CD4-positive, alpha-beta memory T cell (primary cell): ENCODE data around the gene CPLX4. TPM values are rescaled to one million over a fixed set of nuclear protein-coding genes. Genes with fewer than 3 reads are reported as not detected.
A peak's percentile ranks its signal among the peaks of the same experiment; 100 is the strongest.

Experiments used
- CTCF ChIA-PET: fragments of 350-600 bp; sonication (Branson Sonifier 250); formaldehyde crosslinking; loops from one replicate; lab custom pipeline; 2021; ENCODE audit warnings: inconsistent platforms; ENCODE audit not compliant: partially characterized antibody; lab: Charles Lee
- POLR2A ChIA-PET: fragments of 350-600 bp; sonication (Branson Sonifier 250); formaldehyde crosslinking; loops from one replicate; lab custom pipeline; 2021; ENCODE audit not compliant: partially characterized antibody; lab: Charles Lee
- DNase-seq, 5 donors: peaks; one replicate each; pipeline versions ENCODE4 v3.0.0 to v3.0.0-alpha.2; 2020 to 2022; ENCODE audit warnings: mixed read lengths in 1 of 5
- H3K27ac ChIP-seq: one replicate; pipeline ENCODE4 v1.7.0; 2013; ENCODE audit warnings: low read depth, low read length
- H3K27me3 ChIP-seq: 2 replicates; pipeline ENCODE4 v1.7.0; 2013; ENCODE audit warnings: mild to moderate bottlenecking, low read length, moderate library complexity; ENCODE audit not compliant: insufficient read depth
- H3K36me3 ChIP-seq: 2 replicates; pipeline ENCODE4 v1.7.0; 2013; ENCODE audit warnings: mild to moderate bottlenecking, low read length, moderate library complexity; ENCODE audit not compliant: insufficient read depth
- H3K4me1 ChIP-seq: 2 replicates; pipeline ENCODE4 v1.7.0; 2013; ENCODE audit warnings: mild to moderate bottlenecking, low read length, moderate library complexity; ENCODE audit not compliant: insufficient read depth
- H3K4me3 ChIP-seq, 2 donors: one replicate each; pipeline ENCODE4 v1.7.0; 2013; ENCODE audit warnings: low read length in 2 of 2, mild to moderate bottlenecking in 1 of 2
- H3K9me3 ChIP-seq, 2 donors: one replicate each; pipeline ENCODE4 v1.7.0; 2013; ENCODE audit warnings: low read length in 2 of 2, control low read depth in 1 of 2; ENCODE audit not compliant: control insufficient read depth in 1 of 2
- H3K27ac Mint-ChIP-seq, 7 donors: one replicate each; pipeline ENCODE4 v1.8.0; 2020 to 2021; ENCODE audit warnings: mixed read lengths in 7 of 7, mild to moderate bottlenecking in 6 of 7, inconsistent platforms in 3 of 7, moderate library complexity in 3 of 7
- H3K27me3 Mint-ChIP-seq, 2 donors: one replicate each; pipeline ENCODE4 v1.8.0; 2020 to 2021; ENCODE audit warnings: mixed read lengths in 2 of 2
- H3K36me3 Mint-ChIP-seq, 2 donors: one replicate each; pipeline ENCODE4 v1.8.0; 2020 to 2021; ENCODE audit warnings: mixed read lengths in 2 of 2, inconsistent platforms in 1 of 2, mild to moderate bottlenecking in 1 of 2
- H3K4me1 Mint-ChIP-seq, 4 donors: one replicate each; pipeline ENCODE4 v1.8.0; 2020 to 2021; ENCODE audit warnings: mixed read lengths in 4 of 4, mild to moderate bottlenecking in 1 of 4
- H3K4me3 Mint-ChIP-seq, 8 donors: one replicate each; pipeline ENCODE4 v1.8.0; 2020 to 2021; ENCODE audit warnings: mixed read lengths in 8 of 8, mild to moderate bottlenecking in 7 of 8, moderate library complexity in 6 of 8, inconsistent platforms in 3 of 8
- H3K9me3 Mint-ChIP-seq, 8 donors: one replicate each; pipeline ENCODE4 v1.8.0; 2020 to 2021; ENCODE audit warnings: mixed read lengths in 8 of 8, mild to moderate bottlenecking in 5 of 8, inconsistent platforms in 3 of 8, moderate library complexity in 1 of 8
- intact Hi-C: fragments of 100-400 bp; cut with micrococcal nuclease; formaldehyde crosslinking; loops from one replicate; pipeline ENCODE4 v1.15.1; 2023
- polyA plus RNA-seq, 2 donors: library from polyadenylated mRNA; unstranded; fragments of 300-500 nt; fragmentation: Illumina TruSeq; gene quantifications; one replicate each; pipeline ENCODE4 v1.2.3, GENCODE V29; 2021
- total RNA-seq, 2 experiments: library from RNA; stranded (reverse); gene quantifications; one replicate each; pipeline ENCODE4 v1.2.3, GENCODE V29; 2021

The CPLX4 gene
- total and polyA plus RNA-seq, 4 experiments from 2014 or later: not detected

GRCh38 chr18:59340312-59340711 lies 21.9 kb upstream of the CPLX4 start:
- peaks cover 90 to 94% of the 10 kb centered on the region in 2 donors for H3K36me3 Mint-ChIP-seq
- no peaks in the 10 kb centered on the region for H3K27me3 Mint-ChIP-seq
- Histone ChIP-seq H3K4me3 (no peak overlapping the region), H3K9me3 (peaks cover 0 to 5% of the 10 kb centered on the region in 2 donors), H3K4me1 (no peaks in the 10 kb centered on the region), H3K27ac (no peak overlapping the region), H3K27me3 (no peaks in the 10 kb centered on the region), H3K36me3 (peaks cover 27% of the 10 kb centered on the region)
- peaks cover 5 to 25% (median 18%) of the 10 kb centered on the region in 8 donors for H3K9me3 Mint-ChIP-seq
- intact Hi-C loops: no loop called here
- ChIA-PET POLR2A (no interaction called here), CTCF (interaction anchor here (1.4 kb wide), 1 partner anchor 62 kb away, joined by 5 read pairs; no protein-coding TSS in a partner anchor)
- H3K4me1 Mint-ChIP-seq: peaks cover 20 to 40% (median 28%) of the 10 kb centered on the region in 4 donors
- H3K27ac Mint-ChIP-seq: no peak overlapping the region
- DNase-seq: no peak
- no peak overlapping the region for H3K4me3 Mint-ChIP-seq

GRCh38 chr18:59332986-59333385 lies 14.5 kb upstream of the CPLX4 start:
- peaks cover 23% of the 10 kb centered on the region for H3K36me3 ChIP-seq
- ChIA-PET CTCF (no interaction called here), POLR2A (no interaction called here)

GRCh38 chr18:59328683-59329082 lies 10.2 kb upstream of the CPLX4 start:
- Histone ChIP-seq H3K4me3 (no peak overlapping the region), H3K9me3 (no peaks in the 10 kb centered on the region), H3K36me3 (peaks cover 25% of the 10 kb centered on the region), H3K4me1 (no peaks in the 10 kb centered on the region), H3K27ac (no peak overlapping the region), H3K27me3 (no peaks in the 10 kb centered on the region)
- H3K27me3 Mint-ChIP-seq: no peaks in the 10 kb centered on the region
- no peak for DNase-seq
- POLR2A ChIA-PET: no interaction called here
- no peaks in the 10 kb centered on the region for H3K4me1 Mint-ChIP-seq
- CTCF ChIA-PET: no interaction called here
- peaks cover 57 to 65% of the 10 kb centered on the region in 2 donors for H3K36me3 Mint-ChIP-seq
- intact Hi-C loops: no loop called here
- no peak overlapping the region for H3K27ac Mint-ChIP-seq
- H3K9me3 Mint-ChIP-seq: peaks cover 0 to 2% (median 0%) of the 10 kb centered on the region in 8 donors
- H3K4me3 Mint-ChIP-seq: no peak overlapping the region

More at GRCh38 chr18:59332986-59333385, 14.5 kb upstream of the CPLX4 start:
- no peaks in the 10 kb centered on the region for H3K4me1 ChIP-seq
- Mint-ChIP-seq H3K27me3 (no peaks in the 10 kb centered on the region), H3K36me3 (peaks cover 67 to 76% of the 10 kb centered on the region in 2 donors), H3K4me1 (no peaks in the 10 kb centered on the region), H3K9me3 (no peaks in the 10 kb centered on the region), H3K27ac (peak overlapping the region in 1 of 7 donors; percentile 58), H3K4me3 (no peak overlapping the region)
- no peak overlapping the region for H3K27ac ChIP-seq
- DNase-seq: no peak
- intact Hi-C loops: no loop called here
- H3K27me3 ChIP-seq: no peaks in the 10 kb centered on the region
- H3K9me3 ChIP-seq: no peaks in the 10 kb centered on the region
- no peak overlapping the region for H3K4me3 ChIP-seq

GRCh38 chr18:59325965-59326364 lies 7.5 kb upstream of the CPLX4 start:
- H3K9me3 ChIP-seq: no peaks in the 10 kb centered on the region
- Mint-ChIP-seq H3K27ac (peak overlapping the region in 1 of 7 donors; percentile 8), H3K4me3 (no peak overlapping the region), H3K27me3 (no peaks in the 10 kb centered on the region), H3K36me3 (peaks cover 39 to 46% of the 10 kb centered on the region in 2 donors), H3K4me1 (no peaks in the 10 kb centered on the region), H3K9me3 (peaks cover 0 to 3% (median 0%) of the 10 kb centered on the region in 8 donors)
- no peak for DNase-seq
- peaks cover 9% of the 10 kb centered on the region for H3K36me3 ChIP-seq
- CTCF ChIA-PET: no interaction called here
- no peak overlapping the region for H3K4me3 ChIP-seq
- intact Hi-C loops: no loop called here
- H3K27me3 ChIP-seq: no peaks in the 10 kb centered on the region
- no peaks in the 10 kb centered on the region for H3K4me1 ChIP-seq
- POLR2A ChIA-PET: no interaction called here
- no peak overlapping the region for H3K27ac ChIP-seq

- H3K36me3 Mint-ChIP-seq: peaks cover 36 to 39% of the 10 kb centered on the region in 2 donors
- H3K36me3 ChIP-seq: peaks cover 6% of the 10 kb centered on the region
- no peaks in the 10 kb centered on the region for H3K9me3 ChIP-seq
- H3K4me3 ChIP-seq: no peak overlapping the region
- no peak overlapping the region for H3K27ac Mint-ChIP-seq
- H3K9me3 Mint-ChIP-seq: peaks cover 0 to 3% (median 0%) of the 10 kb centered on the region in 8 donors
- intact Hi-C loops: no loop called here
- H3K27me3 Mint-ChIP-seq: no peaks in the 10 kb centered on the region
- H3K27me3 ChIP-seq: no peaks in the 10 kb centered on the region
- H3K4me1 Mint-ChIP-seq: no peaks in the 10 kb centered on the region
- DNase-seq: no peak
- H3K4me1 ChIP-seq: no peaks in the 10 kb centered on the region
- ChIA-PET CTCF (interaction anchor here (1.2 kb wide), 1 partner anchor 15 kb away, joined by 5 read pairs; no protein-coding TSS in a partner anchor), POLR2A (no interaction called here)
- H3K4me3 Mint-ChIP-seq: no peak overlapping the region
- H3K27ac ChIP-seq: no peak overlapping the region
Measured at GRCh38 chr18:59324623-59324971, 6.1 kb upstream of the CPLX4 start.

- H3K4me1 ChIP-seq: no peaks in the 10 kb centered on the region
- H3K4me1 Mint-ChIP-seq: no peaks in the 10 kb centered on the region
- CTCF ChIA-PET: interaction anchor here (1.2 kb wide), 1 partner anchor 15 kb away, joined by 5 read pairs; no protein-coding TSS in a partner anchor
- H3K27me3 Mint-ChIP-seq: no peaks in the 10 kb centered on the region
- no peak overlapping the region for H3K4me3 ChIP-seq
- peaks cover 0 to 3% (median 0%) of the 10 kb centered on the region in 8 donors for H3K9me3 Mint-ChIP-seq
- no peaks in the 10 kb centered on the region for H3K27me3 ChIP-seq
- POLR2A ChIA-PET: no interaction called here
- no peak for DNase-seq
- peaks cover 31 to 34% of the 10 kb centered on the region in 2 donors for H3K36me3 Mint-ChIP-seq
- no peak overlapping the region for H3K27ac ChIP-seq
- H3K4me3 Mint-ChIP-seq: no peak overlapping the region
- no peaks in the 10 kb centered on the region for H3K9me3 ChIP-seq
- peaks cover 6% of the 10 kb centered on the region for H3K36me3 ChIP-seq
- intact Hi-C loops: no loop called here
- H3K27ac Mint-ChIP-seq: no peak overlapping the region
Measured at GRCh38 chr18:59323931-59324622, 5.6 kb upstream of the CPLX4 start.

GRCh38 chr18:59311631-59312030 lies 6.8 kb downstream of the CPLX4 start:
- peaks cover 0 to 2% (median 0%) of the 10 kb centered on the region in 4 donors for H3K4me1 Mint-ChIP-seq
- H3K4me3 ChIP-seq: no peak overlapping the region
- peaks cover 17 to 37% of the 10 kb centered on the region in 2 donors for H3K27me3 Mint-ChIP-seq
- H3K9me3 ChIP-seq: no peaks in the 10 kb centered on the region
- no peak overlapping the region for H3K27ac Mint-ChIP-seq
- CTCF ChIA-PET: interaction anchor here (1.4 to 8.3 kb wide), 2 partner anchors 48 to 89 kb away, joined by 3 to 262 read pairs; partner anchors contain the start of gene LMAN1
- H3K36me3 ChIP-seq: no peaks in the 10 kb centered on the region
- no peaks in the 10 kb centered on the region for H3K36me3 Mint-ChIP-seq
- DNase-seq: no peak
- H3K27me3 ChIP-seq: peaks cover 6% of the 10 kb centered on the region
- H3K4me3 Mint-ChIP-seq: no peak overlapping the region
- H3K27ac ChIP-seq: no peak overlapping the region
- intact Hi-C loops: no loop called here
- POLR2A ChIA-PET: no interaction called here
- H3K9me3 Mint-ChIP-seq: peaks cover 0 to 2% (median 0%) of the 10 kb centered on the region in 8 donors
- H3K4me1 ChIP-seq: peaks cover 11% of the 10 kb centered on the region
